ENCODE measurements around the gene KIF3B.
"Not testable (repeated sequence)": the region's sequence is repeated elsewhere in the genome, so short reads cannot be mapped to it uniquely, and the experiment has no call there.

The KIF3B gene

DNA sequence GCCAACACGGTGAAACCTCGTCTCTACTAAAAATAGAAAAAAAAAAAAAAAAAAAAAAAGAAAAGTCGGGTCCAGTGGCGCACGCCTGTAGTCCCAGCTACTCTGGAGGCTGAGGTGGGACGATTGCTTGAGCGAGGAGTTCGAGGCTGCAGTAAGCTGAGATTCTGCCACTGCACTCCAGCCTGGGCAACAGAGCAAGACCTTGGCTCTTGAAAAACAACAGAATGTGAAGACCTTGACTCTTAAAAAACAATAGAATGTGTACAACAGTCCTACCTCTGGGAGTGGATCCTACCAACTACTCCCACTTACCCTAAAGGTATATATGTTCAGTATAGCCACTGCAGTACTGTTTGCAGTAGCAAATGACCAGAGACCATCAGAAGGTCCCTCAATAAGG lies 15.1 kb downstream of the KIF3B start:
- DNase-seq (ENCODE audit: low spot score) = no peak

- no peak for DNase-seq (ENCODE audit: low spot score)
These were observed 16.6 kb downstream of the KIF3B start for GRCh38 chr20:32294071-32294470.

DNA sequence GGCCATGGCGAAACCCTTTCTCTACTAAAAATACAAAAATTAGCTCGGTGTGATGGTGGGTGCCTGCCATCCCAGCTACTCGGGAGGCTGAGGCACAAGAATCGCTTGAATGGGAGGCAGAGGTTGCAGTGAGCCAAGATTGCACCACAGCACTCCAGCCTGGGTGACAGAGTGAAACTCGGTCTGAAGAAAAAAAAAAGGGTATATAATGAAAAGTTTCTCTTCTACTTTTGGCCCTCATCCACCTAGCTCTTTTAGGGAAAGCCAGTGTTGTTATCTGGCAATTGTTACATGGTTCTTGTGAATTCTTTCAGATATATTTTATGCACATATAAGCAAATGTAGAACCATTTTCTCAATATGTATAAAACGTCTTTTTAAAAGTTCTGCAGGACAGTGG lies 19.0 kb downstream of the KIF3B start:
- no peak for DNase-seq (ENCODE audit: low spot score)

GRCh38 chr20:32296819-32297420 lies 19.5 kb downstream of the KIF3B start:
- DNase-seq (ENCODE audit: low spot score) = no peak

DNA sequence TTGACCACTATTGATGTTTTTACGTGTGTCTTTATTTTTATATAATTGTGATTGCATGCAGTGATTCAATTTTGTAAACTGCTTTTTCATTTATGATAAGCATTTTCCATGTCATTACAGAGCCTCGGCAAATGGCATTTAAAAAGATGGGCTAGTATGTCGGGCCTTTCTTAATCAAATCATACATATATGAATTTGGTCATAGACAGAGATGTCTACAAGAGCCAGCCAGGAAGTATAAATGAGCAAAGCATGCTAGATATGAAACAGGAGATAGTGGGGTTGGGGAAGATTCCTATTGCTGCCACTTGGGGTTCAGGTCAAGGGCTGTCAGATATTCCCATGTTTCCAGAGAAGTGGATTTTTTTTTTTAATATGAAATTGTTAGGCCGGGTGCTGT lies 20.0 kb downstream of the KIF3B start:
- DNase-seq (ENCODE audit: low spot score) = no peak

GRCh38 chr20:32300647-32301046 lies 23.2 kb downstream of the KIF3B start:
- DNase-seq (ENCODE audit: low spot score) = no peak

- DNase-seq (ENCODE audit: low spot score) = no peak
These were observed 24.5 kb downstream of the KIF3B start for GRCh38 chr20:32301719-32302506.

GRCh38 chr20:32302507-32302872 lies 25.0 kb downstream of the KIF3B start:
- DNase-seq (ENCODE audit: low spot score) = peak; percentile 90

- DNase-seq (ENCODE audit: low spot score) = no peak
These were observed 26.8 kb downstream of the KIF3B start for GRCh38 chr20:32304131-32304746.

GRCh38 chr20:32312718-32313424 lies 35.4 kb downstream of the KIF3B start:
- DNase-seq (ENCODE audit: low spot score) = no peak

DNA sequence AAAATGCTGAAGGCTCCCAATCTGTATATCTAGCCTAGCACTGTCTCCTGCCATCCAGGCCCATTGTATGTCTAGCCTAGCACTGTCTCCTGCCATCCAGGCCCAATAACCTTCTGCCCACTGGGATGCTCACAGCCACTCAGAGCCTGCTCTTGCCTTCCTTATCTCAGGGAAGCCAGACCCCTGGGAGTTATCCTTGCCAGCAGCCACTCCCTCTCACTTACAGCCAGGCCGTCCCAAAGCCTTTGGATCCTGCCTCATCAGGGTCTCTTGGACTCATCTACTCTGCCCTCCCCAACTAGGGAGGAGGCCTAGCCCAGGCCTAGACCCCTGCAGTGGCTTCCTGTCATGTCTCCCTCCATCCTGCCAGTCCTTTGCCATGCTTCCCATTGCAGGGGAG lies 37.3 kb downstream of the KIF3B start:
- DNase-seq (ENCODE audit: low spot score) = no peak

GRCh38 chr20:32315399-32315798 lies 37.9 kb downstream of the KIF3B start:
- no peak for DNase-seq (ENCODE audit: low spot score)

- no peak for DNase-seq (ENCODE audit: low spot score)
These were observed 38.4 kb downstream of the KIF3B start for GRCh38 chr20:32315891-32316290.

- no peak for DNase-seq (ENCODE audit: low spot score)
These were observed 39.2 kb downstream of the KIF3B start for GRCh38 chr20:32316667-32317066.

GRCh38 chr20:32319100-32319499 lies 41.6 kb downstream of the KIF3B start:
- no peak for DNase-seq (ENCODE audit: low spot score)

DNA sequence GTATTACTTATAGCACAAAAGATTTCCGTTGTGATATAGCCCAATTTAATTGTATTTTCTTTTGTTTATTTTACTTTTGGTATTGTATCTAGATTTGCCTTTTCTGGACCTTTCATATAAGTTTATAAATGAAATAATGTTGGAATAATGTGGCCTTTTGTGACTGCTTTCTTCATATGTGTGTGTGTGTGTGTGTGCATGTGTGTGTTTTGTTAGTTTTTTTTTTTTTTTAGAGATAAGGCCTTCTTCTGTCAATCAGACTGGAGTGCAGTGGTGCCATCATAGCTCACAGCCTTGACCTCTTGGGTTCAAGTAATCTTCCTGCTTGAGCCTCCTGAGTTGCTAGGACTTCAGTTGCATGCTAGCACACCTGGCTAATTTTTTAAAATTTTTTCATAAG lies 42.9 kb downstream of the KIF3B start:
- no peak for DNase-seq (ENCODE audit: low spot score)

- DNase-seq (ENCODE audit: low spot score) = no peak
These were observed 43.9 kb downstream of the KIF3B start for GRCh38 chr20:32321390-32321789.

DNA sequence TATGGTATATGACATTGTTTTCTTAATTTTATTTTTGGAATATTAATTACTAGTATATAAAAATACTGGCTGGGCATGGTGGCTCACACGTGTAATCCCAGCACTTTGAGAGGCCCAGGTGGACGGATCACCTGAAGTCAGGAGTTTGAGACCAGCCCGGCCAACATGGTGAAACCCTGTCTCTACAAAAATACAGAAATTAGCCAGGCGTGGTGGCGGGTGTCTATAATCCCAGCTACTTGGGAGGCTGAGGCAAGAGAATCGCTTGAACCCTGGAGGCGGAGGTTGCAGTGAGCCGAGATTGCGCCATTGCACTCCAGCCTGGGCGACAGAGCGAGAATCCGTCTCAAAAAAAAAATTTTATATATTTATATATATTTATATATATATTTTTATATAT lies 44.8 kb downstream of the KIF3B start:
- DNase-seq (ENCODE audit: low spot score) = not testable (repeated sequence)

GRCh38 chr20:32323761-32324160 lies 46.3 kb downstream of the KIF3B start:
- not testable (repeated sequence) for DNase-seq (ENCODE audit: low spot score)

DNA sequence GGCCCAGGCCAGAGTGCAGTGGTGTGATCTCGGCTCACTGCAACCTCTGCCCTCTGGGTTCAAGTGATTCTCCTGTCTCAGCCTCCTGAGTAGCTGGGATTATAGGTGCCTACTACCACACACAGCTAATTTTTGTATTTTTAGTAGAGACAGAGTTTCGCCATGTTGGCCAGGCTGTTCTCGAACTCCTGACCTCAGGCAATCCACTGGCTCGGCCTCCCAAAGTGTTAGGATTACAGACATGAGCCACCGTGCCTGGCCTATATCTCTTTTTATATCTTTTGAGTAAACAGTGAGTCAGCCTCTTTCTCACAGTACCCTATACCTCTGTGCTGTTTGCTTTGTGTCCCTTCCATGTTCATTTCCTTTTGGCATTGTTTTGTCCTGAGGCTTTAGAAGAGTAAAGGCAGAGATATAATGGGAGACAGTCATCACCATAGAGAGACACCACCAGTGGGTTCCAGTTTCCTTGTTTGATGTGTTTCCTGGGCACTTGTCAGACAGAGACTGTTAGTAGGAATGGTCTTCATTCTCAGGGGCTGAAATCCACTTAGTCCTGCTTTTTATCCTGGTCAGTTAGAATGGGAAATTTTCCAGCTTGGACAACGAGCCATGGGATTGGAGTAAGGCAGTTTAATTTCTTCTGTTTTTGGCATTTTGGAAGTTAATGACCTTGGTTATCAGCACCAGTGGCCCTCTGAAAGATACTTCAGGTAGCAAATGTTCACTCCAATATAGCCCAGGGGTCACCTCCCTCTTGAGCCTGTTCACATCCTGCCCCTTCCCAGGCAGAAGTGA lies 48.5 kb downstream of the KIF3B start:
- no peak for DNase-seq (ENCODE audit: low spot score)

GRCh38 chr20:32326504-32326845 lies 49.0 kb downstream of the KIF3B start:
- DNase-seq (ENCODE audit: low spot score) = no peak

Measured in SK-N-DZ (cell line).